SK-N-SH (cell line): ENCODE measurements around the gene SYNE2. TPM values are rescaled to one million over a fixed set of nuclear protein-coding genes. Genes with fewer than 3 reads are reported as not detected.

ENCODE experiments used
- CTCF ChIA-PET: fragments of 300-600, 350-600 bp; formaldehyde crosslinking; extraction: SDS; loops from one replicate; lab custom pipeline; 2021; lab: Yijun Ruan, JAX
- POLR2A ChIA-PET: fragments of 350-600 bp; sonication (Branson Sonifier 250); formaldehyde crosslinking; extraction: SDS; loops from one replicate; lab custom pipeline; 2020; ENCODE audit warnings: antibody characterized with exemption, inconsistent platforms; lab: Yijun Ruan, JAX
- DNase-seq: peaks from one replicate; pipeline ENCODE4 v3.0.0; 2012
- H2AFZ ChIP-seq: fragments of 200-600 bp; sonication (generic); 2 replicates; pipeline ENCODE4 v1.8.1; 2016; ENCODE audit warnings: antibody characterized with exemption, mild to moderate bottlenecking, low read depth
- H3F3A ChIP-seq: fragments of 200-600 bp; sonication (generic); replicated peaks from 2 replicates; pipeline ENCODE3; 2016; ENCODE audit warnings: antibody characterized with exemption, mild to moderate bottlenecking; ENCODE audit not compliant: insufficient read depth
- H3K27ac ChIP-seq, 2 experiments: fragments of 200-500 bp in 1 of 2; fragments of 200-600 bp in 1 of 2; sonication (Bioruptor generic) in 1 of 2; sonication (generic), shearing (Covaris generic) in 1 of 2; 2 replicates each; pipeline versions ENCODE4 v1.5.1 to v1.6.1; 2014 to 2016; ENCODE audit warnings: low read depth in 2 of 2, inconsistent platforms in 1 of 2, low read length in 1 of 2, mild to moderate bottlenecking in 1 of 2, mixed read lengths in 1 of 2
- H3K27me3 ChIP-seq: fragments of 200-600 bp; sonication (generic), shearing (Covaris generic); 2 replicates; pipeline ENCODE4 v1.6.1; 2016; ENCODE audit warnings: mixed run types; ENCODE audit not compliant: insufficient read depth
- H3K36me3 ChIP-seq, 2 experiments: fragments of 200-500 bp in 1 of 2; fragments of 200-600 bp in 1 of 2; sonication (Bioruptor generic) in 1 of 2; sonication (generic) in 1 of 2; replicated peaks in 1 of 2; 2 replicates each; pipeline versions ENCODE3 to v1.5.1; 2014 to 2016; ENCODE audit warnings: low read length in 1 of 2, mild to moderate bottlenecking in 1 of 2; ENCODE audit not compliant: insufficient read depth in 2 of 2, control insufficient read depth in 1 of 2
- H3K4me1 ChIP-seq, 2 experiments: fragments of 200-500 bp in 1 of 2; fragments of 200-600 bp in 1 of 2; sonication (Bioruptor generic) in 1 of 2; sonication (generic), shearing (Covaris generic) in 1 of 2; 2 replicates each; pipeline versions ENCODE4 v1.5.1 to v1.6.1; 2014 to 2016; ENCODE audit warnings: low read depth in 1 of 2, low read length in 1 of 2, mixed run types in 1 of 2; ENCODE audit not compliant: insufficient read depth in 2 of 2, control insufficient read depth in 1 of 2
- H3K4me2 ChIP-seq: fragments of 200-600 bp; sonication (generic), shearing (Covaris generic); 2 replicates; pipeline ENCODE4 v1.6.1; 2017; ENCODE audit warnings: mixed run types
- H3K4me3 ChIP-seq, 2 experiments: fragments of 200-500 bp in 1 of 2; fragments of 200-600 bp in 1 of 2; sonication (Bioruptor generic) in 1 of 2; sonication (generic), shearing (Covaris generic) in 1 of 2; 2 replicates each; pipeline versions ENCODE4 v1.5.1 to v1.8.1; 2014 to 2016; ENCODE audit warnings: low read depth in 2 of 2, inconsistent platforms in 1 of 2, low read length in 1 of 2, mild to moderate bottlenecking in 1 of 2, mixed read lengths in 1 of 2, moderate library complexity in 1 of 2
- H3K79me2 ChIP-seq: fragments of 200-600 bp; sonication (generic); 2 replicates; pipeline ENCODE4 v1.8.1; 2017; ENCODE audit warnings: mild to moderate bottlenecking; ENCODE audit not compliant: insufficient read depth
- H3K9ac ChIP-seq: fragments of 200-600 bp; sonication (generic); 2 replicates; pipeline ENCODE4 v1.6.1; 2017; ENCODE audit warnings: mixed run types
- H3K9me2 ChIP-seq: fragments of 200-600 bp; sonication (generic); 2 replicates; pipeline ENCODE4 v1.6.1; 2017; ENCODE audit warnings: mixed run types
- H3K9me3 ChIP-seq: fragments of 200-600 bp; sonication (generic); 2 replicates; pipeline ENCODE4 v1.6.1; 2017; ENCODE audit warnings: mixed run types, mild to moderate bottlenecking, moderate library complexity
- H4K20me1 ChIP-seq: fragments of 200-600 bp; sonication (generic); 2 replicates; pipeline ENCODE4 v1.6.1; 2017; ENCODE audit warnings: mild to moderate bottlenecking, mixed run types; ENCODE audit not compliant: insufficient read depth
- ELF1 ChIP-seq: IDR thresholded peaks from 2 replicates; pipeline ENCODE4 v1.4.0; 2012
- EZH2phosphoT487 ChIP-seq: fragments of 200-600 bp; sonication (generic); IDR thresholded peaks from 2 replicates; pipeline ENCODE4 v1.6.1; 2017; ENCODE audit warnings: low read depth, mixed run types, mild to moderate bottlenecking, antibody characterized with exemption, moderate library complexity, borderline replicate concordance
- FOSL2 ChIP-seq: IDR thresholded peaks from 2 replicates; pipeline ENCODE4 v1.4.0; 2012; ENCODE audit warnings: low read depth, mild to moderate bottlenecking, moderate library complexity, borderline replicate concordance
- FOXJ3 ChIP-seq: sonication (generic); formaldehyde crosslinking; IDR thresholded peaks from 2 replicates; pipeline ENCODE4 v1.5.1; 2020; ENCODE audit warnings: mild to moderate bottlenecking, missing genetic modification reagents
- FOXM1 ChIP-seq: IDR thresholded peaks from 2 replicates; pipeline ENCODE4 v1.4.0; 2012; ENCODE audit warnings: low read depth, mild to moderate bottlenecking
- JUND ChIP-seq: IDR thresholded peaks from 2 replicates; pipeline ENCODE4 v1.4.0; 2012
- MEF2A ChIP-seq: IDR thresholded peaks from 2 replicates; pipeline ENCODE4 v1.4.0; 2012; ENCODE audit warnings: low read depth, borderline replicate concordance
- NFIC ChIP-seq: IDR thresholded peaks from 2 replicates; pipeline ENCODE4 v1.4.0; 2012; ENCODE audit warnings: borderline replicate concordance
- NRF1 ChIP-seq: IDR thresholded peaks from 2 replicates; pipeline ENCODE4 v1.6.1; 2012; ENCODE audit warnings: low read depth, mild to moderate bottlenecking, low read length
- RFX5 ChIP-seq: IDR thresholded peaks from 2 replicates; pipeline ENCODE4 v1.6.1; 2012; ENCODE audit warnings: mild to moderate bottlenecking, improper control_type of control experiment, low read length
- SMC3 ChIP-seq: IDR thresholded peaks from 2 replicates; pipeline ENCODE4 v1.6.1; 2012; ENCODE audit warnings: low read depth, low read length, improper control_type of control experiment
- TAF1 ChIP-seq: IDR thresholded peaks from 2 replicates; pipeline ENCODE4 v1.6.1; 2012; ENCODE audit warnings: low read depth, mild to moderate bottlenecking, low read length, moderate library complexity, borderline replicate concordance
- TCF12 ChIP-seq: IDR thresholded peaks from 2 replicates; pipeline ENCODE4 v1.4.0; 2012
- YY1 ChIP-seq: IDR thresholded peaks from 2 replicates; pipeline ENCODE4 v1.4.0; 2012; ENCODE audit warnings: low read depth, mild to moderate bottlenecking
- WGBS: methylation state at CpG from one replicate; pipeline ENCODE4 v1.1.6; 2017; ENCODE audit warnings: low lambda C conversion rate; 5-methylcytosine and 5-hydroxymethylcytosine counted together
- polyA plus RNA-seq, 3 experiments: library from polyadenylated mRNA; depleted of rRNA; stranded (reverse); fragments of >200 nt; gene quantifications; 2 replicates each; pipeline ENCODE4 v1.2.3, GENCODE V29; 2012
- TF ChIP-seq, protein P1 (sequence below): IDR thresholded peaks from 2 replicates; pipeline ENCODE4 v1.4.0; 2012; ENCODE audit warnings: low read depth
- TF ChIP-seq, protein P2 (sequence below): IDR thresholded peaks from 2 replicates; pipeline ENCODE4; 2012
- TF ChIP-seq, protein P3 (sequence below): IDR thresholded peaks from 2 replicates; pipeline ENCODE4 v1.4.0; 2012; ENCODE audit warnings: low read depth, borderline replicate concordance
- TF ChIP-seq, protein P4 (sequence below): fragments of 200-600 bp; sonication (generic); IDR thresholded peaks from 2 replicates; pipeline ENCODE4 v1.6.1; 2017; ENCODE audit warnings: antibody characterized with exemption, mild to moderate bottlenecking, moderate library complexity

Gene SYNE2
- polyA plus RNA-seq, 1 of the 3 experiments (the other 2 are of a cell fraction) = 7.1 TPM

DNA sequence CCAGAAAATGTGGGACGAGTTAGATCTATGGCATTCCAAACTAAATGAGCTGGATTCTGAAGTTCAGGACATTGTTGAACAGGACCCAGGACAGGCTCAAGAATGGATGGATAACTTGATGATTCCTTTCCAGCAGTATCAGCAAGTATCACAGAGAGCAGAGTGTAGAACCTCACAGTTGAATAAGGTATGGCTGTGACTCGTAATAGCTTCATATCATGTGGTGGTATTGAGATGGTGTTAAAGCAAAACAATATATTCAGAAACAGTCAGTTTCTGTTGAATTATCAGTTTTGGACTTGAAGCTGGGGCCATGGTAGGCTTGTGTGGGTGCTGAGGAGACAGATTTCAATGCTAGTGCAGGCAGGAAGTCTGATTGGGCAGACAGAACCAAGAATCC lies 227.6 kb downstream of the SYNE2 start:
- Histone ChIP-seq H3K4me3 (no peak overlapping the region), H3K36me3 (peaks cover 0 to 4% of the 10 kb centered on the region in 2 experiments), H3K4me1 (no peaks in the 10 kb centered on the region), H3K27me3 (no peaks in the 10 kb centered on the region), H2AFZ (no peak overlapping the region), H3F3A (no peaks in the 10 kb centered on the region), H3K9me3 (no peaks in the 10 kb centered on the region), H3K9me2 (no peaks in the 10 kb centered on the region), H3K79me2 (no peaks in the 10 kb centered on the region), H3K9ac (no peak overlapping the region), H3K4me2 (no peak overlapping the region), H3K27ac (no peak overlapping the region), H4K20me1 (no peaks in the 10 kb centered on the region)
- POLR2A ChIA-PET = no interaction called here
- TF ChIP-seq, protein P1, sequence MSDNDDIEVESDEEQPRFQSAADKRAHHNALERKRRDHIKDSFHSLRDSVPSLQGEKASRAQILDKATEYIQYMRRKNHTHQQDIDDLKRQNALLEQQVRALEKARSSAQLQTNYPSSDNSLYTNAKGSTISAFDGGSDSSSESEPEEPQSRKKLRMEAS = no peak
- no peak for TF ChIP-seq YY1
- TF ChIP-seq, protein P2, sequence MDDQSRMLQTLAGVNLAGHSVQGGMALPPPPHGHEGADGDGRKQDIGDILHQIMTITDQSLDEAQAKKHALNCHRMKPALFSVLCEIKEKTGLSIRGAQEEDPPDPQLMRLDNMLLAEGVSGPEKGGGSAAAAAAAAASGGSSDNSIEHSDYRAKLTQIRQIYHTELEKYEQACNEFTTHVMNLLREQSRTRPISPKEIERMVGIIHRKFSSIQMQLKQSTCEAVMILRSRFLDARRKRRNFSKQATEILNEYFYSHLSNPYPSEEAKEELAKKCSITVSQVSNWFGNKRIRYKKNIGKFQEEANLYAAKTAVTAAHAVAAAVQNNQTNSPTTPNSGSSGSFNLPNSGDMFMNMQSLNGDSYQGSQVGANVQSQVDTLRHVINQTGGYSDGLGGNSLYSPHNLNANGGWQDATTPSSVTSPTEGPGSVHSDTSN = no peak
- TF ChIP-seq JUND = no peak
- TF ChIP-seq, protein P3, sequence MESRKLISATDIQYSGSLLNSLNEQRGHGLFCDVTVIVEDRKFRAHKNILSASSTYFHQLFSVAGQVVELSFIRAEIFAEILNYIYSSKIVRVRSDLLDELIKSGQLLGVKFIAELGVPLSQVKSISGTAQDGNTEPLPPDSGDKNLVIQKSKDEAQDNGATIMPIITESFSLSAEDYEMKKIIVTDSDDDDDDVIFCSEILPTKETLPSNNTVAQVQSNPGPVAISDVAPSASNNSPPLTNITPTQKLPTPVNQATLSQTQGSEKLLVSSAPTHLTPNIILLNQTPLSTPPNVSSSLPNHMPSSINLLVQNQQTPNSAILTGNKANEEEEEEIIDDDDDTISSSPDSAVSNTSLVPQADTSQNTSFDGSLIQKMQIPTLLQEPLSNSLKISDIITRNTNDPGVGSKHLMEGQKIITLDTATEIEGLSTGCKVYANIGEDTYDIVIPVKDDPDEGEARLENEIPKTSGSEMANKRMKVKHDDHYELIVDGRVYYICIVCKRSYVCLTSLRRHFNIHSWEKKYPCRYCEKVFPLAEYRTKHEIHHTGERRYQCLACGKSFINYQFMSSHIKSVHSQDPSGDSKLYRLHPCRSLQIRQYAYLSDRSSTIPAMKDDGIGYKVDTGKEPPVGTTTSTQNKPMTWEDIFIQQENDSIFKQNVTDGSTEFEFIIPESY = no peak
- no peak for TF ChIP-seq NRF1
- TF ChIP-seq, protein P4, sequence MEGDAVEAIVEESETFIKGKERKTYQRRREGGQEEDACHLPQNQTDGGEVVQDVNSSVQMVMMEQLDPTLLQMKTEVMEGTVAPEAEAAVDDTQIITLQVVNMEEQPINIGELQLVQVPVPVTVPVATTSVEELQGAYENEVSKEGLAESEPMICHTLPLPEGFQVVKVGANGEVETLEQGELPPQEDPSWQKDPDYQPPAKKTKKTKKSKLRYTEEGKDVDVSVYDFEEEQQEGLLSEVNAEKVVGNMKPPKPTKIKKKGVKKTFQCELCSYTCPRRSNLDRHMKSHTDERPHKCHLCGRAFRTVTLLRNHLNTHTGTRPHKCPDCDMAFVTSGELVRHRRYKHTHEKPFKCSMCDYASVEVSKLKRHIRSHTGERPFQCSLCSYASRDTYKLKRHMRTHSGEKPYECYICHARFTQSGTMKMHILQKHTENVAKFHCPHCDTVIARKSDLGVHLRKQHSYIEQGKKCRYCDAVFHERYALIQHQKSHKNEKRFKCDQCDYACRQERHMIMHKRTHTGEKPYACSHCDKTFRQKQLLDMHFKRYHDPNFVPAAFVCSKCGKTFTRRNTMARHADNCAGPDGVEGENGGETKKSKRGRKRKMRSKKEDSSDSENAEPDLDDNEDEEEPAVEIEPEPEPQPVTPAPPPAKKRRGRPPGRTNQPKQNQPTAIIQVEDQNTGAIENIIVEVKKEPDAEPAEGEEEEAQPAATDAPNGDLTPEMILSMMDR = no peak
- no peak for TF ChIP-seq FOXJ3 (CRISPR knock-in tag)
- no peak for TF ChIP-seq NFIC
- no peak for TF ChIP-seq SMC3
- TF ChIP-seq TAF1 = no peak
- no peak for TF ChIP-seq FOXM1
- no peak for TF ChIP-seq FOSL2
- no peak for TF ChIP-seq MEF2A
- no peak for TF ChIP-seq EZH2phosphoT487
- no peak for TF ChIP-seq ELF1
- TF ChIP-seq TCF12 = no peak
- TF ChIP-seq RFX5 = no peak
- CTCF ChIA-PET = interaction anchor here (0.6 kb wide), 1 partner anchor 122 kb away, joined by 3 read pairs; no protein-coding TSS in a partner anchor
- DNase-seq = no peak
- 97% methylated on average over 2 of the region's 2 CpGs for WGBS
